ENCODE data around the gene PKN2.

GRCh38 chr1:88800382-88801051, 116.4 kb downstream of the PKN2 start:
- peak; percentile 69 for TF ChIP-seq CTCF (IDR thresholded peaks at IDR 0.05; ENCODE audit: insufficient read depth, low read depth, low read length)
- no peak for TF ChIP-seq EZH2 (IDR thresholded peaks at IDR 0.05; ENCODE audit: insufficient read depth, low read length)

All from astrocyte (in vitro differentiated cells and primary cell).